Left ventricle myocardium superior (tissue), 1 donor: ENCODE results near the gene GGTLC2. TPM values are rescaled to one million over a fixed set of nuclear protein-coding genes. Genes with fewer than 3 reads are reported as not detected.
A peak's percentile ranks its signal among the peaks of the same experiment; 100 is the strongest.
"Not testable (repeated sequence)": the region's sequence is repeated elsewhere in the genome, so short reads cannot be mapped to it uniquely, and the experiment has no call there.

ENCODE experiments used
- ATAC-seq: fragments of 200-7000 bp; cut with Tn5 transposase; one replicate; pipeline ENCODE4 v1.9.1; 2020; ENCODE audit warnings: mild to moderate bottlenecking, moderate library complexity
- DNase-seq: peaks from one replicate; pipeline ENCODE4 v3.0.0-alpha.2; 2020
- intact Hi-C: fragments of 100-400 bp; cut with micrococcal nuclease; formaldehyde crosslinking; loops from one replicate; pipeline ENCODE4 v1.11.0; 2022
- total RNA-seq: library from RNA; stranded (reverse); fragmentation: NEBNext Ultra II Directional; extraction: Animal tissue kit (Norgen Biotek cat#: 25700); gene quantifications from one replicate; pipeline ENCODE4 v1.2.1, GENCODE V29; 2021
- donor health status: DM: no; HTN: yes; CAD: no; lungs with severe emphysema.

The GGTLC2 gene
- total RNA-seq, 1 donor from 2014 or later = not detected

- intact Hi-C loops, DNase-seq, ATAC-seq: not testable (repeated sequence)
Measured at GRCh38 chr22:22632226-22632625, 12.2 kb upstream of the GGTLC2 start.

GRCh38 chr22:22633533-22633932 is 10.9 kb upstream of the GGTLC2 start:
- intact Hi-C loops, ATAC-seq, DNase-seq: not testable (repeated sequence)

GRCh38 chr22:22636260-22636659 is 8.2 kb upstream of the GGTLC2 start:
- ATAC-seq, intact Hi-C loops, DNase-seq: not testable (repeated sequence)

GRCh38 chr22:22638313-22638712 is 6.1 kb upstream of the GGTLC2 start:
- DNase-seq, ATAC-seq, intact Hi-C loops: not testable (repeated sequence)

- intact Hi-C loops, ATAC-seq, DNase-seq: not testable (repeated sequence)
Measured at GRCh38 chr22:22642255-22642654, 2.2 kb upstream of the GGTLC2 start.

- ATAC-seq, intact Hi-C loops, DNase-seq: not testable (repeated sequence)
Measured at GRCh38 chr22:22645969-22646368, 1.6 kb downstream of the GGTLC2 start.

GRCh38 chr22:22647952-22648351 is 3.5 kb downstream of the GGTLC2 start:
- DNase-seq, ATAC-seq, intact Hi-C loops: not testable (repeated sequence)

- DNase-seq, ATAC-seq, intact Hi-C loops: not testable (repeated sequence)
Measured at GRCh38 chr22:22648863-22649536, 4.6 kb downstream of the GGTLC2 start.

- not testable (repeated sequence) for ATAC-seq
Measured at GRCh38 chr22:22649761-22650160, 5.3 kb downstream of the GGTLC2 start.

GRCh38 chr22:22650398-22650797 is 6.0 kb downstream of the GGTLC2 start:
- intact Hi-C loops, ATAC-seq, DNase-seq: not testable (repeated sequence)

More at GRCh38 chr22:22649761-22650160, 5.3 kb downstream of the GGTLC2 start:
- DNase-seq, intact Hi-C loops: not testable (repeated sequence)

- intact Hi-C loops, ATAC-seq, DNase-seq: not testable (repeated sequence)
Measured at GRCh38 chr22:22650803-22651515, 6.5 kb downstream of the GGTLC2 start.

GRCh38 chr22:22651593-22651992 is 7.2 kb downstream of the GGTLC2 start:
- peak; percentile 63 for DNase-seq
- ATAC-seq, intact Hi-C loops: not testable (repeated sequence)

- intact Hi-C loops, DNase-seq, ATAC-seq: not testable (repeated sequence)
Measured at GRCh38 chr22:22652102-22652501, 7.7 kb downstream of the GGTLC2 start.

- DNase-seq, ATAC-seq, intact Hi-C loops: not testable (repeated sequence)
Measured at GRCh38 chr22:22652573-22652972, 8.2 kb downstream of the GGTLC2 start.

- DNase-seq, ATAC-seq, intact Hi-C loops: not testable (repeated sequence)
Measured at GRCh38 chr22:22653677-22654381, 9.4 kb downstream of the GGTLC2 start.

- intact Hi-C loops = no loop called here
- ATAC-seq = no peak
- DNase-seq = no peak
Measured at GRCh38 chr22:22655452-22656290, 11.3 kb downstream of the GGTLC2 start.

- intact Hi-C loops = no loop called here
- ATAC-seq = no peak
- DNase-seq = no peak
Measured at GRCh38 chr22:22657712-22658111, 13.3 kb downstream of the GGTLC2 start.

- intact Hi-C loops = no loop called here
Measured at GRCh38 chr22:22661275-22661674, 16.9 kb downstream of the GGTLC2 start.

GRCh38 chr22:22662095-22662494 is 17.7 kb downstream of the GGTLC2 start:
- DNase-seq = no peak
- intact Hi-C loops = no loop called here
- no peak for ATAC-seq

More at GRCh38 chr22:22661275-22661674, 16.9 kb downstream of the GGTLC2 start:
- ATAC-seq (no peak), DNase-seq (no peak)
